Fibroblast of skin of back (primary cell): ENCODE measurements around the gene LYPLA2.
"Not testable (repeated sequence)": the region's sequence is repeated elsewhere in the genome, so short reads cannot be mapped to it uniquely, and the experiment has no call there.

Source experiments
- DNase-seq: peaks from one replicate; pipeline ENCODE4 v3.0.0-alpha.2; 2013

Gene LYPLA2

GRCh38 chr1:23779826-23780371, 11.0 kb upstream of the LYPLA2 start:
- DNase-seq, result peak; percentile 59

- DNase-seq, result not testable (repeated sequence)
These were observed 7.8 kb upstream of the LYPLA2 start for GRCh38 chr1:23783141-23783540.

- no peak for DNase-seq
These were observed 6.1 kb upstream of the LYPLA2 start for GRCh38 chr1:23784846-23785245.

GRCh38 chr1:23787701-23788100, 3.2 kb upstream of the LYPLA2 start:
- no peak for DNase-seq

- DNase-seq, result no peak
These were observed 2.2 kb upstream of the LYPLA2 start for GRCh38 chr1:23788695-23789094.

GRCh38 chr1:23791516-23792047, 637 bp downstream of the LYPLA2 start:
- DNase-seq, result no peak

GRCh38 chr1:23792151-23792945, 1.4 kb downstream of the LYPLA2 start:
- no peak for DNase-seq

- no peak for DNase-seq
These were observed 2.3 kb downstream of the LYPLA2 start for GRCh38 chr1:23793018-23793781.

GRCh38 chr1:23793861-23794731, 3.2 kb downstream of the LYPLA2 start:
- no peak for DNase-seq

GRCh38 chr1:23794732-23795182, 3.8 kb downstream of the LYPLA2 start:
- DNase-seq, result not testable (repeated sequence)

GRCh38 chr1:23795676-23796465, 4.9 kb downstream of the LYPLA2 start:
- no peak for DNase-seq

GRCh38 chr1:23796466-23797271, 5.7 kb downstream of the LYPLA2 start:
- no peak for DNase-seq

GRCh38 chr1:23797478-23798448, 6.8 kb downstream of the LYPLA2 start:
- no peak for DNase-seq

- DNase-seq, result no peak
These were observed 7.8 kb downstream of the LYPLA2 start for GRCh38 chr1:23798662-23799142.

GRCh38 chr1:23799255-23799569, 8.3 kb downstream of the LYPLA2 start:
- DNase-seq, result no peak

- peak; percentile 48 for DNase-seq
These were observed 8.8 kb downstream of the LYPLA2 start for GRCh38 chr1:23799570-23800399.

GRCh38 chr1:23800400-23801337, 9.7 kb downstream of the LYPLA2 start, which contains the start of gene GALE:
GALE (minus strand) TSS chr1:23800754; CDS start chr1:23799007, 1,747 bp downstream.
- peak; percentile 95 for DNase-seq
